GM23338 (cell line): ENCODE measurements around the gene MED16.

Experiments
- CREB1 ChIP-seq: fragments of 250-450 bp; sonication (Bioruptor Pico); IDR thresholded peaks from 2 replicates; pipeline ENCODE4 v1.5.0; 2020; ENCODE audit warnings: low read depth, mild to moderate bottlenecking, moderate library complexity
- CTCF ChIP-seq, 2 experiments: fragments of 200-600 bp in 1 of 2; sonication (generic) in 1 of 2; conservative IDR thresholded peaks; 2 replicates each; pipeline versions ENCODE4 v1.5.1 to v1.6.1; 2016 to 2017; ENCODE audit warnings: antibody characterized with exemption in 2 of 2, low read depth in 2 of 2, mild to moderate bottlenecking in 2 of 2, moderate library complexity in 1 of 2
- ETS1 ChIP-seq: IDR thresholded peaks from 2 replicates; pipeline ENCODE4 v1.6.1; 2016; ENCODE audit warnings: antibody characterized with exemption
- EZH2 ChIP-seq: fragments of 200-600 bp; sonication (generic); IDR thresholded peaks from one replicate; pipeline ENCODE4 v1.8.0; 2017; ENCODE audit warnings: antibody characterized with exemption, mild to moderate bottlenecking, low read depth; ENCODE audit not compliant: unreplicated experiment
- EZH2phosphoT487 ChIP-seq: fragments of 200-600 bp; sonication (generic); IDR thresholded peaks from one replicate; pipeline ENCODE4 v1.8.1; 2018; ENCODE audit warnings: antibody characterized with exemption; ENCODE audit not compliant: unreplicated experiment
- JUNB ChIP-seq: IDR thresholded peaks from one replicate; pipeline ENCODE4 v1.6.1; 2016; ENCODE audit warnings: antibody characterized with exemption; ENCODE audit not compliant: unreplicated experiment
- NANOG ChIP-seq: IDR thresholded peaks from 2 replicates; pipeline ENCODE4 v1.6.1; 2016; ENCODE audit warnings: antibody characterized with exemption, borderline replicate concordance
- POLR2AphosphoS5 ChIP-seq: IDR thresholded peaks from 2 replicates; pipeline ENCODE4 v1.6.1; 2016; ENCODE audit warnings: antibody characterized with exemption, low read depth
- REST ChIP-seq: IDR thresholded peaks from one replicate; pipeline ENCODE4 v1.6.1; 2018; ENCODE audit warnings: antibody characterized with exemption; ENCODE audit not compliant: unreplicated experiment
- STAT1 ChIP-seq: IDR thresholded peaks from one replicate; pipeline ENCODE4 v1.6.1; 2016; ENCODE audit warnings: antibody characterized with exemption; ENCODE audit not compliant: unreplicated experiment
- ZNF114 ChIP-seq: fragments of 250-450 bp; sonication (Bioruptor Pico); IDR thresholded peaks from 2 replicates; pipeline ENCODE4 v1.5.0; 2020; ENCODE audit warnings: mild to moderate bottlenecking, moderate library complexity
- ZNF331 ChIP-seq: fragments of 250-450 bp; sonication (Bioruptor Pico); IDR thresholded peaks from 2 replicates; pipeline ENCODE4 v1.5.0; 2020; ENCODE audit warnings: low read depth, mild to moderate bottlenecking, moderate library complexity
- ZNF462 ChIP-seq: fragments of 250-450 bp; sonication (Bioruptor Pico); IDR thresholded peaks from 2 replicates; pipeline ENCODE4 v1.5.0; 2020; ENCODE audit warnings: mild to moderate bottlenecking, moderate library complexity

- no peak for TF ChIP-seq CTCF (conservative IDR thresholded peaks at IDR 0.05; ENCODE audit: low read depth in 2 of 2)
- TF ChIP-seq JUNB, result no peak
- TF ChIP-seq POLR2AphosphoS5, result no peak
- no peak for TF ChIP-seq EZH2
- TF ChIP-seq CREB1 (CRISPR knock-in tag), result no peak
- TF ChIP-seq ZNF331 (CRISPR knock-in tag), result no peak
- TF ChIP-seq STAT1, result no peak
- TF ChIP-seq EZH2phosphoT487, result no peak
- TF ChIP-seq ZNF114 (CRISPR knock-in tag), result no peak
- no peak for TF ChIP-seq REST
- no peak for TF ChIP-seq ETS1
- TF ChIP-seq NANOG, result no peak
- TF ChIP-seq ZNF462, result no peak
These were observed 11.6 kb upstream of the MED16 start for GRCh38 chr19:904545-904944.
